Measurements from ENCODE around the gene IQSEC1.

- TF ChIP-seq CTCF (IDR thresholded peaks at IDR 0.05; ENCODE audit: insufficient read depth, low read length, poor library complexity, severe bottlenecking), result no peak
- TF ChIP-seq EZH2phosphoT487 (conservative IDR thresholded peaks at IDR 0.05; ENCODE audit: low read length), result no peak
Observed at GRCh38 chr3:13079510-13079909, 6.3 kb upstream of the IQSEC1 start.
